GM23248 (cell line): ENCODE data around the gene HEMK1.

Experiments
- EZH2 ChIP-seq: fragments of 200-600 bp; sonication (generic); IDR thresholded peaks from 2 replicates; pipeline ENCODE4 v1.6.1; 2018; ENCODE audit warnings: antibody characterized with exemption, mild to moderate bottlenecking; ENCODE audit not compliant: insufficient read depth, poor library complexity, severe bottlenecking
- EZH2phosphoT487 ChIP-seq: fragments of 200-600 bp; sonication (generic); IDR thresholded peaks from 2 replicates; pipeline ENCODE4 v1.6.1; 2018; ENCODE audit warnings: antibody characterized with exemption, moderate library complexity, mild to moderate bottlenecking, low read depth; ENCODE audit not compliant: insufficient read depth

DNA sequence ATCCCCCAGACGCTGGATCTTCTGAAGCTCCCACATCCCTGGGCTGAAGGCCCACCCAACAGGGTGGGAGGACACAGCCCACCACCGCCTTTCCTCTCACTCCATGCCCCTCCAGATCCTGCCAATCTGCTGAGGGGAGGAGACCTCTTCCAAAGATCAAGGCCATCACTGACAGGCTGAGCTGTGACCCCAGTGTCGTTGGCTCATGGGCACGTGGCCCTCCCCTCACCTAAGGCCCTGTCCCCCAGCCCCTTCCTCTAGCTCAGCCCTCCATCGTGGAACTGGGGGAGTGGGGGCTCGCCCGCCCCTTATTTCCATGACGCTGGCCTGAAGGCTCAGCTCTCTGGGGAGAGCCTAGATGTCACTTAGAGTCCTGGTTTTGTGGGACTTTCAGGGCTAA is 12.2 kb upstream of the HEMK1 start:
- TF ChIP-seq EZH2 = no peak
- no peak for TF ChIP-seq EZH2phosphoT487
